SKM-1 (cell line): ENCODE measurements around the gene SYT17.

Experiments
- DNase-seq: peaks from one replicate; lab custom pipeline; 2025; ENCODE audit not compliant: unreplicated experiment; lab: John Stamatoyannopoulos, UW

SYT17 gene

GRCh38 chr16:19137201-19138128, 30.6 kb upstream of the SYT17 start:
- DNase-seq = no peak

GRCh38 chr16:19138601-19139000, 29.4 kb upstream of the SYT17 start:
- DNase-seq = no peak

GRCh38 chr16:19139436-19140091, 28.5 kb upstream of the SYT17 start:
- DNase-seq = no peak

- DNase-seq = no peak
Observed at GRCh38 chr16:19140396-19140795, 27.6 kb upstream of the SYT17 start.

GRCh38 chr16:19142939-19143598, 25.0 kb upstream of the SYT17 start:
- DNase-seq = no peak

- no peak for DNase-seq
Observed at GRCh38 chr16:19143599-19143956, 24.5 kb upstream of the SYT17 start.

- DNase-seq = no peak
Observed at GRCh38 chr16:19145010-19145409, 23.0 kb upstream of the SYT17 start.

- no peak for DNase-seq
Observed at GRCh38 chr16:19147126-19147525, 20.9 kb upstream of the SYT17 start.

- no peak for DNase-seq
Observed at GRCh38 chr16:19147627-19148026, 20.4 kb upstream of the SYT17 start.

- no peak for DNase-seq
Observed at GRCh38 chr16:19148189-19148588, 19.9 kb upstream of the SYT17 start.

- no peak for DNase-seq
Observed at GRCh38 chr16:19151310-19151709, 16.7 kb upstream of the SYT17 start.

GRCh38 chr16:19152042-19152441, 16.0 kb upstream of the SYT17 start:
- DNase-seq = no peak

GRCh38 chr16:19153876-19154275, 14.2 kb upstream of the SYT17 start:
- DNase-seq = no peak

GRCh38 chr16:19162085-19162484, 6.0 kb upstream of the SYT17 start:
- no peak for DNase-seq

- no peak for DNase-seq
Observed at GRCh38 chr16:19163215-19163614, 4.8 kb upstream of the SYT17 start.

GRCh38 chr16:19164285-19164684, 3.8 kb upstream of the SYT17 start:
- no peak for DNase-seq

GRCh38 chr16:19165101-19165500, 2.9 kb upstream of the SYT17 start:
- no peak for DNase-seq

GRCh38 chr16:19166500-19166899, 1.5 kb upstream of the SYT17 start:
- DNase-seq = no peak

GRCh38 chr16:19168371-19169081, 486 bp downstream of the SYT17 start:
- no peak for DNase-seq

GRCh38 chr16:19169082-19169639, 1.1 kb downstream of the SYT17 start:
- DNase-seq = no peak

- no peak for DNase-seq
Observed at GRCh38 chr16:19170043-19170655, 2.1 kb downstream of the SYT17 start.
